Fibroblast of villous mesenchyme (primary cell): Measurements from ENCODE around the gene CRYGS. TPM values are rescaled to one million over a fixed set of nuclear protein-coding genes. Genes with fewer than 3 reads are reported as not detected.

Experiments
- DNase-seq: peaks from one replicate; pipeline ENCODE4 v3.0.0-alpha.2; 2010; ENCODE audit warnings: low read depth
- H3K4me3 ChIP-seq: 2 replicates; pipeline ENCODE4 v1.5.1; 2011; ENCODE audit warnings: low read depth, mild to moderate bottlenecking, low read length
- CTCF ChIP-seq: IDR thresholded peaks from 2 replicates; pipeline ENCODE4 v1.5.1; 2012; ENCODE audit warnings: low read depth, mild to moderate bottlenecking, low read length; ENCODE audit not compliant: insufficient read depth
- total RNA-seq: library from RNA; depleted of rRNA; stranded (reverse); fragments of >200 nt; gene quantifications from 2 replicates; pipeline ENCODE4 v1.2.3, GENCODE V29; 2012

CRYGS gene
- total RNA-seq, 1 donor: 0.86 TPM

- no peak for DNase-seq
- TF ChIP-seq CTCF: no peak
- H3K4me3 ChIP-seq: no peak overlapping the region
These were observed 48.2 kb downstream of the CRYGS start for GRCh38 chr3:186496016-186496415.

DNA sequence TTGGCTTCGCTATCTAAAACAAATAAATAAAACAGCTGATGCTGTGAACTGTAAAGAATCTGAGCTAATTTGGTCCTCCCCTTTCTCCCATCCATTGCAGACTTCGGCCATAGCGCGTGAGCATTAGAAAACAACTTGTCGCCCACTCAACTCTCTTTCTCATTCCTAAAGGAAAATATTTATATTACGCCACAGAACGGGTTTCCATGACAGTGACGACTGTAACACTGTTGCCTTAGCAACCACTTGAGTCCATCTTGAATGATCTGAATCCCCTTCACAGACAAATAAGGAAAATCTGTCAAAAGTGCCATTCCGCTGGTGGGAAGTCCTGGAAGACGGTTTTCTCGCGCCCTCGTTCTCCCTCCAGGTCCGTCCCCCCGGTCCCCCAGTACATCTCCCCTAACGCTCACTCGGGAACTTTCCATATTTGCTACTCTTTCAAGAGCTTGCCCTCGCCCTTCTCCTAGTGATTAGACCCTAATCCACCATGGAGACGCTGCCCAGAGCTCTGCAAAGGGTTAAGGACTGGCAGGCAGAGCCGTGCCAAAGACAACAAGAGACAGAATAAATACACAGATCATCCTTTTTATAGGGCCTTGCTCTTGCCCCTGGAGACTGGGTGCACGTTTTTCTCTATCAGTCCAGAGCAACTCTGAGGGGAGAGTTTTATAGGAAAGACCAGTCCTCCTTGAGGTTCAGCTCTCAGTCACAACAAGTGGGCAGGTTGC lies 50.5 kb downstream of the CRYGS start:
- no peak for TF ChIP-seq CTCF
- no peak overlapping the region for H3K4me3 ChIP-seq
- DNase-seq: no peak

- DNase-seq: no peak
- H3K4me3 ChIP-seq: no peak overlapping the region
- no peak for TF ChIP-seq CTCF
These were observed 51.7 kb downstream of the CRYGS start for GRCh38 chr3:186492385-186492984.

GRCh38 chr3:186489507-186489906 lies 54.7 kb downstream of the CRYGS start:
- DNase-seq: no peak
- H3K4me3 ChIP-seq: no peak overlapping the region
- TF ChIP-seq CTCF: no peak

Other genes starting within 250 kb of the CRYGS start
- gene DGKG, start 182.1 kb downstream of the CRYGS start, total RNA-seq: under 0.01 and 0.32 TPM in 2 replicates
- 10.3 and 25.9 TPM in 2 replicates for gene TBCCD1, start 23.0 kb upstream of the CRYGS start, total RNA-seq
- gene DNAJB11, start 26.3 kb upstream of the CRYGS start, total RNA-seq: 40.9 and 60.5 TPM in 2 replicates
- not detected in 2 replicates for gene AHSG, start 68.7 kb upstream of the CRYGS start, total RNA-seq
- gene FETUB, start 96.0 kb upstream of the CRYGS start, total RNA-seq: not detected in 2 replicates
- gene HRG, start 121.6 kb upstream of the CRYGS start, total RNA-seq: not detected in 2 replicates
- gene KNG1, start 173.0 kb upstream of the CRYGS start, total RNA-seq: not detected in 2 replicates
- gene EIF4A2, start 239.2 kb upstream of the CRYGS start, total RNA-seq: 319 and 691 TPM in 2 replicates